Gastroesophageal sphincter (tissue), 3 donors: ENCODE measurements around the gene MRPL49.

ENCODE experiments used
- POLR2A ChIP-seq, 2 donors: fragments of 450-650 bp; IDR thresholded peaks; one replicate each; pipeline ENCODE4 v1.6.1; 2017; ENCODE audit warnings: antibody characterized with exemption in 2 of 2, mild to moderate bottlenecking in 2 of 2, moderate library complexity in 1 of 2
- POLR2AphosphoS5 ChIP-seq: sonication (generic); formaldehyde crosslinking; IDR thresholded peaks from one replicate; pipeline ENCODE4 v1.6.1; 2017; ENCODE audit warnings: antibody characterized with exemption
- TF ChIP-seq, protein P1 (sequence below), 4 experiments: fragments of 200-600 bp in 2 of 4; fragments of 450-650 bp in 2 of 4; sonication (generic) in 1 of 4; IDR thresholded peaks; one replicate each; pipeline ENCODE4 v1.5.1; 2017 to 2019; ENCODE audit warnings: antibody characterized with exemption in 4 of 4, mild to moderate bottlenecking in 2 of 4, moderate library complexity in 2 of 4

- TF ChIP-seq, protein P1, sequence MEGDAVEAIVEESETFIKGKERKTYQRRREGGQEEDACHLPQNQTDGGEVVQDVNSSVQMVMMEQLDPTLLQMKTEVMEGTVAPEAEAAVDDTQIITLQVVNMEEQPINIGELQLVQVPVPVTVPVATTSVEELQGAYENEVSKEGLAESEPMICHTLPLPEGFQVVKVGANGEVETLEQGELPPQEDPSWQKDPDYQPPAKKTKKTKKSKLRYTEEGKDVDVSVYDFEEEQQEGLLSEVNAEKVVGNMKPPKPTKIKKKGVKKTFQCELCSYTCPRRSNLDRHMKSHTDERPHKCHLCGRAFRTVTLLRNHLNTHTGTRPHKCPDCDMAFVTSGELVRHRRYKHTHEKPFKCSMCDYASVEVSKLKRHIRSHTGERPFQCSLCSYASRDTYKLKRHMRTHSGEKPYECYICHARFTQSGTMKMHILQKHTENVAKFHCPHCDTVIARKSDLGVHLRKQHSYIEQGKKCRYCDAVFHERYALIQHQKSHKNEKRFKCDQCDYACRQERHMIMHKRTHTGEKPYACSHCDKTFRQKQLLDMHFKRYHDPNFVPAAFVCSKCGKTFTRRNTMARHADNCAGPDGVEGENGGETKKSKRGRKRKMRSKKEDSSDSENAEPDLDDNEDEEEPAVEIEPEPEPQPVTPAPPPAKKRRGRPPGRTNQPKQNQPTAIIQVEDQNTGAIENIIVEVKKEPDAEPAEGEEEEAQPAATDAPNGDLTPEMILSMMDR (IDR thresholded peaks at IDR 0.05) = no peak
- TF ChIP-seq POLR2A (IDR thresholded peaks at IDR 0.05) (no peak), POLR2AphosphoS5 (peak; percentile 40)
These were observed 5.5 kb upstream of the MRPL49 start for GRCh38 chr11:65116370-65117205.
